GM18867 (cell line): ENCODE data around the gene CEP170B.
"Not testable (repeated sequence)": the region's sequence is repeated elsewhere in the genome, so short reads cannot be mapped to it uniquely, and the experiment has no call there.

Experiments used
- ATAC-seq: cut with Tn5 transposase; IDR thresholded peaks from one replicate; pipeline ENCODE4 v1.9.1; 2021; ENCODE audit warnings: mild to moderate bottlenecking, moderate library complexity; ENCODE audit not compliant: unreplicated experiment

CEP170B gene

GRCh38 chr14:104843442-104844305 is 21.4 kb upstream of the CEP170B start:
- no peak for ATAC-seq

GRCh38 chr14:104844306-104845032 is 20.6 kb upstream of the CEP170B start:
- no peak for ATAC-seq

- ATAC-seq = no peak
These were observed 19.9 kb upstream of the CEP170B start for GRCh38 chr14:104845033-104845666.

- ATAC-seq = no peak
These were observed 19.1 kb upstream of the CEP170B start for GRCh38 chr14:104845834-104846441.

- ATAC-seq = no peak
These were observed 12.8 kb upstream of the CEP170B start for GRCh38 chr14:104852280-104852663.

- no peak for ATAC-seq
These were observed 9.5 kb upstream of the CEP170B start for GRCh38 chr14:104855532-104856090.

GRCh38 chr14:104856157-104856868 is 8.8 kb upstream of the CEP170B start:
- ATAC-seq = no peak

- ATAC-seq = no peak
These were observed 7.9 kb upstream of the CEP170B start for GRCh38 chr14:104856869-104857860.

- ATAC-seq = not testable (repeated sequence)
These were observed 7.1 kb upstream of the CEP170B start for GRCh38 chr14:104857931-104858330.

GRCh38 chr14:104858811-104859426 is 6.1 kb upstream of the CEP170B start:
- no peak for ATAC-seq

- ATAC-seq = no peak
These were observed 5.2 kb upstream of the CEP170B start for GRCh38 chr14:104859900-104860299.

- no peak for ATAC-seq
These were observed 4.7 kb upstream of the CEP170B start for GRCh38 chr14:104860414-104860813.

GRCh38 chr14:104863131-104863862 is 1.8 kb upstream of the CEP170B start:
- ATAC-seq = no peak

GRCh38 chr14:104863923-104864266 is 1.2 kb upstream of the CEP170B start:
- ATAC-seq = no peak

- ATAC-seq = no peak
These were observed 594 bp upstream of the CEP170B start for GRCh38 chr14:104864267-104865080.

GRCh38 chr14:104865631-104866441 is 768 bp downstream of the CEP170B start:
- no peak for ATAC-seq
